PC-3 (cell line): ENCODE measurements around the gene UNC93B1.
"Not testable (repeated sequence)": the region's sequence is repeated elsewhere in the genome, so short reads cannot be mapped to it uniquely, and the experiment has no call there.

Experiments used
- EZH2 ChIP-seq: fragments of 300-600 bp; sonication (generic); IDR thresholded peaks from one replicate; pipeline ENCODE4 v1.6.1; 2017; ENCODE audit warnings: antibody characterized with exemption, mild to moderate bottlenecking, low read length; ENCODE audit not compliant: unreplicated experiment
- TF ChIP-seq, protein P1 (sequence below): fragments of 300-600 bp; sonication (generic); conservative IDR thresholded peaks from 2 replicates; pipeline ENCODE4 v1.5.1; 2017; ENCODE audit warnings: antibody characterized with exemption, low read depth, mild to moderate bottlenecking, low read length

DNA sequence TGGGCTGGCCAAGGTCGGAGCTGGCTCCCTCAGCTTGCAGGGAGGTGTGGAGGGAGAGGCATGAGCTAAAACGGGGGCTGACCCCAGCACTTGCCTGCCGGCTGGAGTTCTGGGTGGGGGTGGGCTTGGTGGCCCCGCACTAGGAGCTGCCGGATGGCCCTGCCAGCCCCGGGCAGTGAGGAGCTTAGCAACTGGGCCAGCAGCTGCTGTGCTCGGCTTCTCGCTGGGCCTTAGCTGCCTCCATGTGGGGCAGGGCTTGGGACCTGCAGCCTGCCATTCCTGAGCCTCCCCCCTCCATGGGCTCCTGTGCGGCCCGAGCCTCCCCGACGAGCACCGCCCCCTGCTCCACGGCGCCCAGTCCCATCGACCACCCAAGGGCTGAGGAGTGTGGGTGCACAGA is 40.7 kb downstream of the UNC93B1 start:
- TF ChIP-seq, protein P1, sequence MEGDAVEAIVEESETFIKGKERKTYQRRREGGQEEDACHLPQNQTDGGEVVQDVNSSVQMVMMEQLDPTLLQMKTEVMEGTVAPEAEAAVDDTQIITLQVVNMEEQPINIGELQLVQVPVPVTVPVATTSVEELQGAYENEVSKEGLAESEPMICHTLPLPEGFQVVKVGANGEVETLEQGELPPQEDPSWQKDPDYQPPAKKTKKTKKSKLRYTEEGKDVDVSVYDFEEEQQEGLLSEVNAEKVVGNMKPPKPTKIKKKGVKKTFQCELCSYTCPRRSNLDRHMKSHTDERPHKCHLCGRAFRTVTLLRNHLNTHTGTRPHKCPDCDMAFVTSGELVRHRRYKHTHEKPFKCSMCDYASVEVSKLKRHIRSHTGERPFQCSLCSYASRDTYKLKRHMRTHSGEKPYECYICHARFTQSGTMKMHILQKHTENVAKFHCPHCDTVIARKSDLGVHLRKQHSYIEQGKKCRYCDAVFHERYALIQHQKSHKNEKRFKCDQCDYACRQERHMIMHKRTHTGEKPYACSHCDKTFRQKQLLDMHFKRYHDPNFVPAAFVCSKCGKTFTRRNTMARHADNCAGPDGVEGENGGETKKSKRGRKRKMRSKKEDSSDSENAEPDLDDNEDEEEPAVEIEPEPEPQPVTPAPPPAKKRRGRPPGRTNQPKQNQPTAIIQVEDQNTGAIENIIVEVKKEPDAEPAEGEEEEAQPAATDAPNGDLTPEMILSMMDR: not testable (repeated sequence)
- TF ChIP-seq EZH2: not testable (repeated sequence)
